RCC 7860 (cell line): ENCODE measurements around the gene TMEM14A.

Experiments
- DNase-seq: peaks from one replicate; pipeline ENCODE4 v3.0.0-alpha.2; 2015; ENCODE audit warnings: low spot score
- FAIRE-seq: peaks from 2 replicates; lab custom pipeline; 2012; peaks lifted over from hg19 to GRCh38; lab: Jason Lieb, UNC

Gene TMEM14A, protein sequence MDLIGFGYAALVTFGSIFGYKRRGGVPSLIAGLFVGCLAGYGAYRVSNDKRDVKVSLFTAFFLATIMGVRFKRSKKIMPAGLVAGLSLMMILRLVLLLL

DNA sequence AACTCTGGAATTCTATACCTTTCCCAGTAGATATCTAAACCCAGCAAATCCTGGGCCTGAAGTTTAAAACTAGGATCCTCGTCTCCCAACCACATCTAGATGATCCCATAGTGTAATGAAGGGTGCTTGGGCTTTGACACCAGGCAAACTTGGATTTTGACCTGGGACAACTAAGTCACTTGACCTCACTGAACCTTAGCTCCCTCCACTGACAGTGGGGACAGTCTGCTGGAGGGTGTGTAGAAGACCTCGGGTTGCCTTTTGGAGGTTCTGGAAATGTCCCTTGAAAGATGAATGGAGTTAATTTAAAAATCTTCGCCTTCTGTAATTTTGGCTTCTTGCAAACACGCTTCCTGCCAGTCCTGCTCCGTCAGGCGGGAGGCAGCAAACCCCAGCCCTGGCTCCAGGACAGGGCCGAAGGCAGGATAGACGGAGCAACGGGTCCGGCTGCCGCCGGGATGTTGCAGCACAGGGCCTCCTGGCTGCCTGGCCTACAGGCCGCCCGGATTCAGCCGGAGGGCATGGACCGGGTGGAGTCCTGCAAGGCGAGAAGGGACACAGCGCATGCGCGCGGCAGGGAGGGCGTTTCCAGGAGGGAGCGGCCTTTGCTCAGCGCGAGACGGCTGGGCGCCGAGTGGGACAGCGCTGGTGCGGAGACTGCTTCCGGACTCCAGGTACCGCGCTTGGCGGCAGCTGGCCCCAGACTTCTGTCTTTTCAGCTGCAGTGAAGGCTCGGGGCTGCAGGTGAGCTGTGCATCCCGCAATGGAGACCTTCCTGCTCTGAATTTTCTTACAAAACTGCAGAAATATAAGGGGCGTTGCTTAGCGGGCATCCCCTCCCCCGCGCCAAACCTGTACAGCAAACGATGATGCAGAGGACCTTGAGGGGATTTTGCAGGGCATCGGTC is at the start of gene TMEM14A:
TMEM14A (plus strand) TSS at position 612 of the 908 bp plus-strand sequence. CDS start 5,990 bp downstream, outside the sequence.
- FAIRE-seq: no peak
- DNase-seq: peak; percentile 77

DNA sequence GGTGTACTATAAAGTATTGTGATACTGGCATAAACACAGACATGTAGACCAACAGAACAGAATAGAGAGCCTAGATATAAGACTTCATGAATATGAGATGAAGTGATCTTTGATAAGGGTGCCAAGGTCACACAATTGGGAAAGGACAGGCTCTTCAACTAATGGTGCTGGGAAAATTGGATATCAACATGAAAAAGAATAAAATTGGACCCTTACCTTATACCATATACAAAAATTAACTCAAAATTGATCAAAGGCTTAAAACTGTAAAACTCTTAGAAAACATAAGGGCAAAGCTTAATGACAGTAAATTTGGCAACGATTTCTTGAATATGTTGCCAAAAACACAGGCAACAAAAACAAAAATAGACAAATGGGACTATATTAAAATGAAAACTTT is 49.3 kb upstream of the TMEM14A start:
- DNase-seq (no peak), FAIRE-seq (no peak)

DNA sequence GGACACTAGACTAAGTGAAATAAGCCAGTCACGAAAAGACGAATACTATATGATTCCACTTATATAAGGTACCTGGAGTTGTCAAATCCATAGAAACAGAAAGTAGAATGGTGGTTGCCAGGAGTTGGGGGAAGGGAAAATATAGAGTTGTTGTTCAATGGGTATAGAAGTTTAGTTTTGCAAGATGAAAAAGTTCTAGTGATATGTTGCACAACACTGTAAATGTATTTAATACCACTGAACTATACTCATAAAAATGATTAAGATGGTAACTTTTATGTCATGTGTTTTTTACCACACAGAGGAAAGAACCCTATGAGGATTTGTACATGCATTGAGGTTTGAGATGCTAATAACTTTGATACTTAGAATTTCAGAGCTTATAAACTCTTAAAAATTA is 48.1 kb upstream of the TMEM14A start:
- FAIRE-seq (no peak), DNase-seq (no peak)

DNA sequence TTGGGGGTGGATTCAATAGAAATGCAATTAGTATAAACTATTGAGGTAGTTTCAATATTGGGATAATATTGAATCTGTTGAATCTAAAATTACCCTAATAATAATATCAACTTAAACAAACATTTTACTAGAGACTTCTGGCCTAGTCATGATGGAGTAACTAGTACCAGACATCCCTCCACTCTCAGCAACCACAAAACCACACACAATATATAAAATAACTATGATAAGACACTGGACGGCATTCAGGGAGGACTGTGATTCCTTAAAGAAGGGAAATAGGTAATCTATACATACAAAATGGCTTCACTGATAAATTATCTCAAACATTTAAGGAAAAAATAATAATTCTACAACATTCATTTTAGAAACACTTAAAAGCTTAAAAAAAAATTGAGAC is 38.9 kb upstream of the TMEM14A start:
- DNase-seq (no peak), FAIRE-seq (no peak)

DNA sequence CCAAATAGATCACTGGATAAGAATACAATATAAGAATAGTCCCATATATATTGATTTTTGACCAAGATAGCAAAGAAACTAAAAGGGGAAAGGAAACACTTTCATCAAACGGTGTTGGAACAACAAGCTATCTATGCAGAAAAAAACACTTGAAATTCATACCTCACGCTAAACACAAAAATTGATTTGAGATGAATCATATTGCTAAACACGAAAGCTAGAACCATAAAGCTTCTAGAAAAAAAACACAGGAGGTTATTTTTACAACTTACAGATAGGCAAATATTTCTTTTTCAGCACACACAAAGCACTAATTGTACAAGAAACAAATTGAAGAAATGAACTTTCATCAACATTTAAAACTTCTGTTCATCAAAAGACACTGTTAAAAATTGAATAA is 36.7 kb upstream of the TMEM14A start:
- FAIRE-seq (no peak), DNase-seq (no peak)

DNA sequence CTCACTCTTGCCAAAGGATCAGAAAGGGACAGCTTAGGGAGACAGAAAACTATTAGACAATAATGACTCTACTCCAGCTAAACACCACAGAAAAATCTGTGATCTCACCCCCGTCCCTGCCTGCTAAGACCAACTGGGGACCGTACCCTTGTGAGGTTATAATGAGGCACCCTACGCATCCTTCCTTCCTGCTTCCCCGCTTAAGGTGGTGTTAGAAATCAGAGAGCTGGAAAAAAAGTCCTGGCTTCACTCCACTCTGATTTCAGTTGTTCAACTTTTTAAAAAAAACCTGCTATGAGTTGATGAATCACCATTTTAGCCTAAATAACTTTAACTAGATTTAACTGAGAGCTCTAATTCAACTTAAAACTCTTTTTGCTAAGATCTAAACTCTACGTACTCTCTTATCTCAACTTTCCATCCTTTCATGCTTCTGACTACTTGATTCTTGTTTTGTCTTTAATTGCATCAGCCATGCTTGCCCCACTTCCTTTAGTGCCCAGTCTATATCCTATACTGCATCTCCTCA is 35.8 kb upstream of the TMEM14A start:
- FAIRE-seq (no peak), DNase-seq (no peak)

DNA sequence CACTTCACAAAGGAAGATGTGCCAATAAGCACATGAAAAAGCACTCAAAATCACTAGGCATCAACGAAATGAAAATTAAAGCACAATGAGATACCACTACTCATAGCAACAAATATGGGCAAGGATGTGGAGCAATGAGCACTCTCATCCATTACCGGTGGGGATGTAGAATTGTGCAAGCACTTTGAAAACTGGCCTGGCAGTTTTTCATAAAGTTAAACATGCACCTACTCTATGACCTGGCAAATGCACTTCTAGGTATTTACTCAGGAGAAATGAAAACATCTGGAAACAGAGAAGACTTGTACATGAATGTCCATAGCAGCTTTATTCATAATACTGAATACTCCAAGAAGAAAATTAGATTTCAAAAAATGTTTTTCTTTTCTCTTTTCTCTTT is 34.1 kb upstream of the TMEM14A start:
- DNase-seq: no peak
- FAIRE-seq: no peak

DNA sequence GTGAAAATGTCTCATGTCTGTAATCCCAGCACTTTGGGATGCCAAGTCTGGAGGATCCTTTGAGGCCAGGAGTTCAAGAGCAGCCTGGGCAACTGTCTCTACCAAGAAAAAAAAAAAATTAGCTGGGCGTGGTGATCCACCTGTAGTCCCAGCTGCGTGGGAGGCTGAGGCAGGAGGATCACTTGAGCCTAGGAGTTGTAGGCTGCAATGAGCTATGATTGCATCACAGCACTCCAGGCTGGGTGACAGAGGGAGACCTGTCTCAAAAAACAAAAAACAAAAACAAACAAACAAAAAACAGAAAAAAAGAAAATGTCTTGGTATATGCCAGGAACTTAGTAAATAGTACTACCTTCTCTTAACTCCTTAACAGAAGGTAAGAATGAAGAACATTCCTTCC is 31.4 kb upstream of the TMEM14A start:
- FAIRE-seq (no peak), DNase-seq (no peak)

DNA sequence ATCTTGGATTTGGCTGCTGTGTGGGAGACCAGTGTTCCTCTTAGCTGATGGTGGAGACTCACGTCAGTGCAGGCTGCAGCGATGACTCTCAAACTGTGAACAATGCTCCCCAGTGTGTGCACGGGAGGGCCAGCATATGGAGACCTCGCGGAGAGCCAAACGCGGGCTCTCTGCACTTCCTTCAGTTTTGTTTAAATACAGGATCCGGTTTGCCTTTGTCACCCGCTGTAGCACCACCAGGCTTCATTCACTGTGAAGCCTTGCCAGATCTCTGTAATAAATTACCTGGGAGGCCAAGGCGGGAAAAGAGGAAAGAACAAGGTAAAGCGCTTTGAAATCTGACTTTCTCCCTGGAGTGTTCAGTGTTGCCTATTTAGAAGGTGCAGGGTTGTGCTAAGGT is 30.7 kb upstream of the TMEM14A start:
- FAIRE-seq (no peak), DNase-seq (no peak)

DNA sequence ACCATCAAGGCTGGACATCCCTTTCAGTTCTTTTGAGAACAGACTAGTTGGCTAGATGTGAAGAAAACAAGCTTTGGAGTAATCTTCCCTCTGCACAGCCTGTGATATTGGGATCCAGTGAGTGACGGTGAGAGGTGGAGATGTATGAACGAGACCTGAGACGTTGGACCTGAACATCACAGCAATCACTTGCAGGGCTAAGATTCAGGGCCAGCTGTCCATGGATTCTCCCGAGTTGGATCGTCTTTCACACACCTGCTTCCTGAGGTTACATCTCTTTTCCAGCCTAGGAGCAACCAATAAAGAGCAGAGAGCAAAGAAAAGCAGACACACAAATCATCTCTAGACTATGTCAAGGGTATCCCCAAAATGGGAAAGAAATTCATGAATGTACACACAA is 30.0 kb upstream of the TMEM14A start:
- no peak for DNase-seq
- FAIRE-seq: no peak

DNA sequence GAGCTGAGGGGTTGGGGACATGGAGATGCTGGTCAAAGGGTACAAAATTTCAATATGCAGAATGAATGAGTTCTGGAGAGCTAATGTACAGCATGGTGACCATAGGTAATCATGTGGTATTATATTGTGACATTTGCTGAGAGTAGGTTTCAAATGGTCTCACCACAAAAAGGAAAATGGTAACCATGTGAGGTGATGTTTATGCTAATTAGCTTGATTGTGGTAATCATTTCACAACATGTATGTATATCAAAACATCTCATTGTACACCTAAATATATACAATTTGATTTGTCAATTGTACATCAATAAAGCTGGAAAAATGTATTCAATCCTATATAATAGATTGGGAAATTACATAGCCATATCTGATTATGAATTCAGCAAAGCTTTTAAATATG is 29.5 kb upstream of the TMEM14A start:
- FAIRE-seq: no peak
- no peak for DNase-seq

DNA sequence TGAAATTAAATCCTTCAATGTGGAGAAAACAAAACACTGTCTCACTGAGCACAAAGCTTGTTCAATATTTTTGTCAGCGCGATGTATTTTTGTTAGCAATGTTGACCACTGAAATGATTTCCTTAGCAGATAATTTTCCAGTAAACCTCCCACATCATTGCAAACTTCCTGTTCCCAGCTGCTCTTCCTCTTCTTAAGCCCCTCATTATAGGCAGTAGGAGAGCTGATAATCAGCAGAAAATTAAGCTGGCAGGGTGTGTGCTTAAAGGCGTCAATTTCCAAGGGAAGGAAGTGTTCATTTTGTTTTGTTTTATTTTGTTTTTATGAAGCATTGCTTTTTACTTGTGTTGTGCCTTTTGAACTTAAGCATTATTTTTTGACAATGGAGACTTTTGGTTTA is 29.1 kb upstream of the TMEM14A start:
- no peak for FAIRE-seq
- DNase-seq: no peak

DNA sequence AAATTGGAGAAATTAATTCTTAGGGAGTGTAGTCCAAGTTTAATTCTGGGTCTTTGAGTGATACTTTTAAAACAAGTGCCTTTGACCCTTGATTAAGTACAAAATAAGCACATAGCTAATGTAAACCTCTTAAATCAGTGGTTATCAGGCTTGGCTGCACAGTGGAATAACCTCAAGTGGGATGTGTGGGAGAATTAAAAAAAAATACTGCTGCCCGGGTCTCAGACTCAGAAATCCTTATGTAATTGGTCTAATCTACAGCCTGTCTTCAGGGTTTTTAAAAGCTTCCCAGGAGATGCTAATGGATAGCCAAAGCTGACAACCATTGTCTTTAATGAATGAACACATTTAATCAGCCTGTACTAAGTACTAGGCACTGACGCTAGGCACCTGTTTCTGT is 28.5 kb upstream of the TMEM14A start:
- no peak for DNase-seq
- no peak for FAIRE-seq

DNA sequence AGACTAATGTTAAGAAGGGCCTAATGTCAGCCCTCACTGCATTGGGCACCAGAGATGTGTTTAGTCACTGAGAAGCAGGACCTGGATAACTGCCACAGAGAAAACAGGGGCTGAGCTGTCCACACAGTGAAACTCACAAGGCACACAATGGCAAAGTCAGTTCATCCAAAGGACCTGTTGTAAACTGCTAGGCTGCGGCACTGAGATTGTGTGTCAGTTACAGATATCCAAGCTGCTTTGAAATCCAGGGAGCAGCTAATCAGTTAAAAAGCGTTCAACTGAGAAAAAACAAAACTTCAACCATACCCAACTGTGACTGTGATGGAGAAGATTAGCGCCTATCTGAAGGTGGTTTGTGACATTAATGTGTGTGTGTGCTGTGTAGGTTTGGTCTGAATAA is 27.8 kb upstream of the TMEM14A start:
- DNase-seq (no peak), FAIRE-seq (no peak)

DNA sequence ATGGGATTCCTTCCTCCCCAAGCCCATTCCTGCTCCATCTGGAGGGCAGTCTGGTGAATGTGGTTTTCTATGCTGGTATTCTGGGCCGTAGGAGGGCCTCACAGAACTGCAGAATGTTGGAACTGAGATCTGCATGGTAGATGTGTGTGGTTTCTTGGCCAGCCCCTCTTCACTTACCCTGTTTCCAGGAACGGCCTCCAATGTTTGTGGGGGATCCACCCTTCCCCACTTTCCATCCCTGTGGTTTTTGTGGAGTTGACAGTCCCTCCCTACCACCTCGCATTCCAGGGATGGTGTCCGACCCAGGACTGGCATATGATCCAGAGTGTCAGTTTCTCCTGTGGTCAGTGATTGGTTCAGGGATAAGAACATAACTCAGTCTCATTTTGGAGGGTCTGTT is 26.7 kb upstream of the TMEM14A start:
- FAIRE-seq: no peak

DNA sequence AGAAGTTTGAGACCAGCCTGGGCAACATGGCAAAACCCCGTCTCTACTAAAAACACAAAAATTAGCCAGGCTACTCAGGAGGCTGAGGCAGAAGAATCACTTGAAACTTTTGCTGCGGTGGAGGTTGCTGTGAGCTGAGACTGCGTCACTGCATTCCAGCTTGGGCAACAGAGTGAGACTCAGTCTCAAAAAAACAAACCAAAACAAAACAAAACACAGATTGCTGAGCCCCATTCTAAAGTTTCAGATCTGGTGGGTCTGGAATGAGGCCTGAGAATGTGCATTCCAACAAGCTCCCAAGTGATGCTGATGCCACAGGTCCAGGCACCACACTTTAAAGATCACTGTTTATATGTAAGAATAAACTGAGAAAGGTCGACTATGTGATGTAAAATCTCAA is 24.9 kb upstream of the TMEM14A start:
- DNase-seq: no peak
- no peak for FAIRE-seq

More for the DNA sequence above, 26.7 kb upstream of the TMEM14A start:
- DNase-seq: no peak

DNA sequence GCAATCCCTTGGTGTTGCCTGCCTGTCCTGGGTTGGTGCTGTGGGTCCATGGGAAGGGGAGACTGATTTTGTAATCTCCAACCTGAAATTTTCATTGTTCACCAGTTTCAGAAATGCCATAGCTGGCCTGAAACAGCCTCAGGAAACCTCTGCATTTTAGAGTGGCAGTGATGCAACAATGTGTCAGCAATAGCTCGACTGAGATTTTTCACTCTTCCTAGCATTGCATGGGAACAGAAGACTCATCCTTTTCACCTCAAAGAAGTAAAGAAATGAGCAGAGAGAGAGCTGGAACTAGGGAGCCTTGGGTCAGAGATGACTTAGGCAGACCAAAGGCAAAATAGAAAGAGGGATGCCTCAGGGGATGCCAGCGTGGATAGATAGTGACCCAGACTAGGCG is 23.7 kb upstream of the TMEM14A start:
- FAIRE-seq: no peak
- no peak for DNase-seq

DNA sequence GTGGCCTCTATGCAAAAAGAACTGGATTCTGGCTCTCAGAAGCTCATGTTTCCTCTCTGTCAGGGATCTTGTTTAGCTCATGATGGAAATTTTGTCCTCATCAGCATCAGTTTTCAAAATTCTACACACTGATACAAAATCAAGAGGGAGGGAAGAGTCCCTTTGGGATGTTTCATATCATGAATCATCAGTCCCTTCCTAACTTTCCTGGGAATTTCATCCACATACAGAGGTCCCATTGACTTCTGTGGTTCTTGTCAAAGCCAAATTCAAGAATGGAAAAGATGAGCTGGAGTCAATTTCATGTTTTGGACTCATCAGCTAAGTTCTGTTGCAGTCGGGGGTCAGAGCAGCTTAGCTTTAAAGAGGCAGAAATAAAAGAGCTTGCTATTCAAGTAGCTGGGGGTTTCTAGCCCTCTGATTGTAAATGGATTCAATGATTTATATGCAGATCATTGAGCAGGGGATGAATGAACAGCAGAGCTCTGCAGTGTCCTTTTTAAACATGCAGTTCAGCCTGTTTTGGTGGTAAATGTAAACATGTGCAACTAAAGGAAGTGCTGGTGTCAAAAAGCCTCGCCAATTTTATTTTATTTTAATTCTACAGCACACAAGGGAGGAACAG is 21.3 kb upstream of the TMEM14A start:
- DNase-seq (no peak), FAIRE-seq (no peak)

DNA sequence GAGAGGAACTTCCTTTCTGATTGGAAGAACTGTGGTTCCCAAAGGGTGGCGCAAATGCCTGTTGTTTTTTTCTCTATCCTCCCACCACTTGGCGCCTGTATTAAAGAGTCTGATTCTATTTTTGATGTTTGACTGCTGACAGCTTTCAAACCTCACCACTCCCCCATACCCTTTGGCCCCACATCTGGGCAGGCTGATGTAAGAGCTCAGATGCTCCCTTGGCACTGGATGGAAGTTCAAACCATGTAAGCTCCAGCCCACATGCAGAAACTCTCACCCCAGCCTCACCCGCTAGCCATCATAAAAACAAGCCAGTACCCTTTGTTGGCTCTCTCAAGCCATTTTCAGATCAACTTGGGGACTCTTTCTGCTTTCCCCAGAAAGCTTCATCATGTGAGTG is 20.0 kb upstream of the TMEM14A start:
- FAIRE-seq (no peak), DNase-seq (no peak)

DNA sequence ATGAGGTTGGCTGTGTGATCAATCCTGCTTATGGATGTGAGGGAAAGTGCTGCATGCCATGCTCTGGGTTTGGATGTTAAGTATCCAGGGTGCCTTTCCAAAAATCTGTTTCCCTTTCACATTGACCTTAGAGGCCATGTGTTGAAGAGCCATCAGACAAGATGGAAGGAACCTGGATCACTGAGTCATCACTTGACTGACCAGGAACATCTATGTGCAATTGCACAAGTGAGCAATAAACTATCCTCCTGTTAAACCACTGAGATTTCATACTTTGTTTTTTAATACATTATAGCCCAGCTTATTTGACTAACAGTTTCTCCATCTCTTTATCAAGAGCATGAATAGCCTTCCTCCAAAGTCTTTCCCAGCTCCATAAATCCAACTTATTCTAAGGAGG is 17.8 kb upstream of the TMEM14A start:
- no peak for FAIRE-seq
- no peak for DNase-seq

DNA sequence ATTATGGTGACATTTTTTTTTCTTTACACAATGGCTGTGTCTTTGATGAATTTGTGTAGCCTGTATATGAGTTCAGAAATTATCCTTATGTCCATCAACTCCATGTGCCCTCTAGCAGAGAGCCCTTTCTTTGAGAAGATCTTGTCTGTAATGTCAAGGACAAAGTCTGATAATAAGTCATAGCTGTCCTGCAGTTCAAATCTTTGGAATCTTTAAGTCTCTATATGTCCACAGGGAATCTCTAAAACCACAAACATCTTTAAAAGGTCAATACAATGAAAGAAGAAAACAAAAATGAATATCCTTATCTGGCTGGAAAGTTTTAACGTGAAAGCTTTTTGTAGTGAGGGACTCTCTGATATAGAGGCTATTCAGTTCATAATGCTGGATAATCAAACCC is 16.9 kb upstream of the TMEM14A start:
- DNase-seq (no peak), FAIRE-seq (no peak)

DNA sequence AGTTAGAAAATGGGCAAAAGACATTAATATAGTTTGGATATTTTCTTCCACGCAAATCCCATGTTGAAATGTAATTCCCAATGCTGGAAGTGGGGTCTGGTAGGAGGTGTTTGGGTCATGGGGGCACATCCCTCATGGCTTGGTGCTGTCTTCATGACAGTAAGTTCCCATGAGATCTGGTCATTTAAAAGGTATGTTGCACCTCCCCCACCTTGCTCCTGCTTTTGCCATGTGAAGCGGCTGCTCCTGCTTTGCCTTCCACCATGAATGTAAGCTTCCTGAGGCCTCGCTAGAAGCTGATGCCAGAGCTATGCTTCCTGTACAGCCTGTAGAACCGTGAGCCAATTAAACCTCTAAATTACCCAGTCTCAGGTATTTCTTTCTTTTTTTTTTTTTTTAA is 16.3 kb upstream of the TMEM14A start:
- FAIRE-seq (no peak), DNase-seq (no peak)
